Myometrial cell (primary cell): ENCODE measurements around the gene ZNRF1. TPM values are rescaled to one million over a fixed set of nuclear protein-coding genes. Genes with fewer than 3 reads are reported as not detected.

Experiments
- total RNA-seq: library from RNA; depleted of rRNA; stranded (reverse); fragments of >200 nt; gene quantifications from 2 replicates; pipeline ENCODE4 v1.2.3, GENCODE V29; 2015

Gene ZNRF1
- total RNA-seq = 24.2 and 30.3 TPM in 2 replicates

DNA sequence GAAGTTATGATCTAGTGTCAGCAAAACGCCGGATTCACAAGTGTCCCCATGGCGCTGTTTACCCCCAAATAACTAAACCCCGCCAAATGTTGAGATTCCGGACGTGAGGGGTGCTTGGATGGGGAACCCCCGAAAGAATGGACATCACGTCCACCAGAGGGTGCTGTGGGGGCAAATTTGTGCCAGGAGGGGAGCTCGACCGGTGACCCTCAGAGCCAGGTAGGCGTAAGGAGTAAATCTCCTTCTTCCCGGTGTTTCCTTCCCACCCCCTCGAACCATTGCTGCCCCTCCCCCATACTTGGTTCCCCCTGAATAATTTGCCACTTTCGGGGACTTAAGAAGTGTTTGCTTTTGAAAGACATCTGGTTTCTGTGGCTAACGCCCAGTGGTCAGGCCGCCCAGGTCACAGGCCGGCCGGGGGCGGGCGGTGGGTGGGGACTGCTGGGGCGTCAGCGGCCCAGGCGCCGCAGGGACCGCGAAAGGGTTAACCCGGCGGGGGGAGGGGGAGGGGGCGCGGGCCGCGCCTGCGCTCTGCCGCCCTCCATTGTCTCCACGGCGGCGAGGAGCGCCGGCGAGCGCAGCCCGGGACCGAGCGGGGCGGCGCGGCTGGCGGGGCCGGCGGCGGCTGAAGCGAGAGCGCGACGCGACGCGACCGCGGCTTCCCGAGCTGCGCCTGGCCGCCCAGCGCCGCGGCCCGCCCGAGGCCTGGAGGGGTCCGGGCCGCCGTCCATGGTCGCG, at the start of gene ZNRF1:
Gene ZNRF1 (plus strand): TSS at position 544 of the 738 bp plus-strand sequence. CDS start 648 bp downstream, outside the sequence.

DNA sequence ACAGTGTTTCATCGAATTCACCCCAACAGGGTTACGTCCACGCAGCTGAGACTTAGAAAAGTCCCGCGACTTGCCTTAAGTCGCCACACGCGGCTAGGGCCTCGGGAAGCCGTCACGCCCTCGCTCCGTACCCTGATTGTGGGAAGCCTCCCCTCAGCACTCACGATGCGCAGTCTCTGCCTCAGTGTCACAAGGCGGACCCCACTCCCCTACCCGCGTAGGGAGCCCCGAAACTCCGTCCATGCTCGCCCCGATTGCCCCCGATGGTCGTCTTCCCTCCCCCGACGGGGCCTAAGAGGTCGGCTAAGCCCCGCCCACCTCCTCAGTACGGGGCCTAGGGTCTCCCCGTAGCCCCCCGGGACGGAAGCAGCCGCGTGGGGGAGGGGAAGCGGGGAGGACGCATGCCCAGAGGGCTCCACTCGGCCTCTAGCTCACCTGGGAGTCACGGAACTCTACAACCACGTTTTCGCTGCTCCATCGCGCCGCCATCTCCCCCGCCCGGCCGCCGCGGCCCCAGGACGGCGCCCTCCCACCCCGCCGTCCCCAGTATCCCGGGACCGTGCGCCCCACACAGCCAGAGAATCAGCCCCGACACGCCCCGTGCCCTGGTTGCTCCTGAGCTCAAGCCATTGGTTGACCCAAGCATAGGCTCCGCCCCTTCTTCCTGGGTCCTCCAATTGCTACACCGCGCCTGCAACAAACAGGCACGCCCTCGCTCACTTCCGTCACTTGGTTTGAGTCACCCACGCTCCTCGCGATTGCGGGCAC, 14.1 kb upstream of the ZNRF1 start, which contains the start of gene WDR59:
Gene WDR59 (minus strand): TSS at position 595 of the 768 bp plus-strand sequence. CDS start 106 bp downstream, at position 489.

DNA sequence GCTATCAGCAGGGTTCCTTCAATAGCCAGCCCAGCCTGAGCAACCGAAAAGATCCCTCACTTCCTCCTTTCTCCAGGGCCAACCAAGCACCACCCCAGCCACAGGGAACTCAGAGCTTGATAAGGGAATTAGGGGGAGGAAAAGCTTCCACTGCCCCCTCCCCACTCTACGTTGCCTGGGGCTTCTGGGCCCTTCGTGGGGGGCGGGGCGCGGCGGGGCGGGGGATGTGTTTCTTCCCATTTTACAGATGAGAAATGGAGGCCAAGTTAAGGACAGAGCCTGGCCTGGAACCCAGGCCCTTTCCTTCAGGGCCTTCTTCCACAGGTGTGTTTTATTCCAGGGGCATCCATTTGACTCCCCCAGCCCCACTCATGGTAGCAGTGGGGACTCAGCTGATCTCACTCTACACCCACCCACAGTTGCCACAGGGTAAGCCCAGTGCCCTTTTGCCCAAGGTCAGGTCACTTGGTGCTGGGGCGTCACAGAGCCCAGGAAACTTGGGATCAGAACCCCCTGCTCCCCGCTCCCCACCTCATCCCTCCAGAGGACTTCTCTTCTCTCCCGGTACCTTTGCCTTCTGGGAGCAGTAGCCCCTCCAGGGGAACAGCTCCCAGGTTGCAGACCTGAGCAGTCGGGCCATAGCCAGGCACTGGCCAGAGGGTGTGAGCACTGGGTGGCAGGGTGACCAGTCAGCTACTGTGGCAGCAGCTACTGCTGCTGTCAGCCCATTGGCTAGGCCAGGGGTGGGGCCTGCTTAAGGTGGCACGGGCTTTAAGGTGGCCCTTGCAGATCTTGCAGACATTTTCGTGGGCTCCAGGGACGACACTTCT, 117.5 kb downstream of the ZNRF1 start, which contains the start of gene LDHD:
Gene LDHD (minus strand): TSS at position 700 of the 830 bp plus-strand sequence. CDS start 60 bp downstream, at position 640.

DNA sequence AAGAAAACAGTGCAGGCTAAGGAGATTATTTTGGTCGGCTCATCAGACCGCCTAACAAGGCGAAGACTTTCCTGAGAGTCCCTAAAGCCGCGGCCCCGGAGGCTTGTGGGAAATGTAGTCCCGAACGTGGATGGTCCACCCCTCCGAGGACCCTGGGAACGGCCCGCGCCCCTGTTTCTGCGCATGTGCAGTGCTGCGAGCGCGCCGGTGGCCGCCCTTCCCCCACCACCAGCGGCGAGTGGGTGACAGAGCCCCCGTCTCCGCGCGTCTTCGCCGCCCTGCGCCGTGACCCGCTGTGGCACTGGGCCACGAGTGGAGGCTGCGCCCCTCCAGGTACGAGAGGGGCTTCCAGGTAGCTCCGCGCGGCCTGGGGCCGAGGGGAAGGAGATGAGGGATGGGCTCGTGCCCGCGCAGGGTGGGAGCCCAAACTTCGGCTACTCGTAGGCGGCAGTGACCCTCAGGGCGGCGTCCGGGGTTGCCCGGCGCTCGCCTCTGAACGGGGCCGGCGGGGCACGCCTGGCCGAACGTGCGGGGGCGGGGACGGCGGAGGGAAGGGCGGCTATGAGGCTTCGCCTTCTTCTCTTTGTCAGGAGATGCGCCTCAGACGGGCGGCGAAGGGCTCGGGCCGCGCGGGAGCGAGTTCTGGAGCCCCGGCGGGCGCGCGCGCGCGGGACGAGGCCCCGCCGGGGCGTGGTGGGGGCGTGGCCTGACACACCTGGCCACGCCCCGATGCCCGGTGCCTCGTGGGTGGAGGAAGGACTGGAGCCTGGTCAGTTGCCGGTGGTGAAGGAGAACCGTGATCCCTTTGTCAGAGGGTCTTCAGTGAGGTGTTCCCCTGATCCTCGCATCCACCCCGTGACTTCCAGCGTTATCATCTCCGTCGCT, 149.7 kb downstream of the ZNRF1 start, which contains the start of gene ZFP1:
Gene ZFP1 (plus strand): TSS at position 214 of the 885 bp plus-strand sequence. CDS start 4,428 bp downstream, outside the sequence.

Other genes with a start within 250 kb of the ZNRF1 start
- gene FA2H, start 224.2 kb upstream of the ZNRF1 start, total RNA-seq = not detected in 2 replicates
- 6.6 and 8.4 TPM in 2 replicates for gene WDR59, start 13.9 kb upstream of the ZNRF1 start, total RNA-seq
- gene LDHD, start 117.8 kb downstream of the ZNRF1 start, total RNA-seq = 0.86 and 4.1 TPM in 2 replicates
- gene ZFP1, start 149.5 kb downstream of the ZNRF1 start, total RNA-seq = 4.3 and 11.9 TPM in 2 replicates
- not detected in 2 replicates for gene CTRB2, start 208.1 kb downstream of the ZNRF1 start, total RNA-seq
- not detected in 2 replicates for gene CTRB1, start 220.0 kb downstream of the ZNRF1 start, total RNA-seq